Measurements from ENCODE around the gene PCDH9.

DNA sequence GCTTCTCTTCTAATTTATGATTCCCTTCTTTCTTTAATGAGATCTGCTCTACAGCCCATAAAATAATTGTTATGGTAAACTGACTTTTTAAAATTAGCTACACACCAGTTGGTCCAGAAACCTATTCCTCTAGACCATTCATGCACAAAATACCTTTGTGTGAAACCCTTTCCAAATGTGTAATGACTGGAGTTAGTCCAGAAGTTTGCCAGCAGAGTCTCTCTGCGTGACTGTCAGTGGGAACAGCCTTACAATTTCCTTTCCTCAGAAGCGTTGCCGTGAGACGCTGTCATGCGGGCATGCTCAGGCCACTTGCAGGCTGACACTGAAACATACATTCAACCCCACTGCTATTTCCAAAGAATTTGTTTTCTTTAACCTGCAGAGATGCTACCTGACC is 965.2 kb downstream of the PCDH9 start:
- TF ChIP-seq, protein P1, sequence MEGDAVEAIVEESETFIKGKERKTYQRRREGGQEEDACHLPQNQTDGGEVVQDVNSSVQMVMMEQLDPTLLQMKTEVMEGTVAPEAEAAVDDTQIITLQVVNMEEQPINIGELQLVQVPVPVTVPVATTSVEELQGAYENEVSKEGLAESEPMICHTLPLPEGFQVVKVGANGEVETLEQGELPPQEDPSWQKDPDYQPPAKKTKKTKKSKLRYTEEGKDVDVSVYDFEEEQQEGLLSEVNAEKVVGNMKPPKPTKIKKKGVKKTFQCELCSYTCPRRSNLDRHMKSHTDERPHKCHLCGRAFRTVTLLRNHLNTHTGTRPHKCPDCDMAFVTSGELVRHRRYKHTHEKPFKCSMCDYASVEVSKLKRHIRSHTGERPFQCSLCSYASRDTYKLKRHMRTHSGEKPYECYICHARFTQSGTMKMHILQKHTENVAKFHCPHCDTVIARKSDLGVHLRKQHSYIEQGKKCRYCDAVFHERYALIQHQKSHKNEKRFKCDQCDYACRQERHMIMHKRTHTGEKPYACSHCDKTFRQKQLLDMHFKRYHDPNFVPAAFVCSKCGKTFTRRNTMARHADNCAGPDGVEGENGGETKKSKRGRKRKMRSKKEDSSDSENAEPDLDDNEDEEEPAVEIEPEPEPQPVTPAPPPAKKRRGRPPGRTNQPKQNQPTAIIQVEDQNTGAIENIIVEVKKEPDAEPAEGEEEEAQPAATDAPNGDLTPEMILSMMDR (IDR thresholded peaks at IDR 0.05 in 8 of 11, conservative IDR thresholded peaks at IDR 0.05 in 3 of 11): no peak
- no peak for TF ChIP-seq POLR2A (IDR thresholded peaks at IDR 0.05)
- TF ChIP-seq POLR2AphosphoS5 (IDR thresholded peaks at IDR 0.05): no peak
